ENCODE measurements around the gene YJEFN3. TPM values are rescaled to one million over a fixed set of nuclear protein-coding genes. Genes with fewer than 3 reads are reported as not detected.

Gene YJEFN3
- total and polyA plus RNA-seq, 4 donors = 0.19 to 0.88 (median 0.63) TPM

- H3K9me3 ChIP-seq (ENCODE audit: control insufficient read depth in 4 of 4, low read length in 3 of 4) = no peaks in the 10 kb centered on the region
Measured at GRCh38 chr19:19553670-19554069, 25.0 kb downstream of the YJEFN3 start.

GRCh38 chr19:19554074-19555023 lies 25.6 kb downstream of the YJEFN3 start:
- Histone ChIP-seq H3K36me3 (ENCODE audit: control insufficient read depth in 4 of 4, insufficient read depth in 3 of 4, low read depth in 1 of 4, low read length in 3 of 4) (no peaks in the 10 kb centered on the region), H3K9ac (ENCODE audit: low read depth in 1 of 2, low read length in 2 of 2) (no peak overlapping the region), H3K9me3 (ENCODE audit: control insufficient read depth in 4 of 4, low read length in 3 of 4) (no peaks in the 10 kb centered on the region), H3K4me3 (ENCODE audit: low read depth in 1 of 3, low read length in 3 of 3) (no peak overlapping the region), H3K27ac (ENCODE audit: low read depth in 1 of 2, low read length in 2 of 2) (no peak overlapping the region), H3K4me1 (ENCODE audit: control insufficient read depth in 4 of 4, insufficient read depth in 4 of 4, low read length in 3 of 4) (no peaks in the 10 kb centered on the region), H3K27me3 (ENCODE audit: control insufficient read depth in 4 of 4, insufficient read depth in 4 of 4, low read length in 3 of 4) (no peaks in the 10 kb centered on the region)
- WGBS = 69% methylated on average over 34 of the region's 34 CpGs
- peak; percentile 59 for DNase-seq (ENCODE audit: low spot score)
- no peak for TF ChIP-seq MAX (IDR thresholded peaks at IDR 0.05)
- TF ChIP-seq RAD21 (IDR thresholded peaks at IDR 0.05) = peak in 1 of 2 donors; percentile 56
- peak; percentile 54 for TF ChIP-seq CTCF (IDR thresholded peaks at IDR 0.05; ENCODE audit: low read depth, low read length, missing input control)
- TF ChIP-seq RXRA (IDR thresholded peaks at IDR 0.05) = no peak
- no peak for TF ChIP-seq NR2F2 (IDR thresholded peaks at IDR 0.05)

More at GRCh38 chr19:19553670-19554069, 25.0 kb downstream of the YJEFN3 start:
- H3K27me3 ChIP-seq (ENCODE audit: control insufficient read depth in 4 of 4, insufficient read depth in 4 of 4, low read length in 3 of 4) = peaks cover 0 to 5% (median 0%) of the 10 kb centered on the region in 4 donors
- H3K36me3 ChIP-seq (ENCODE audit: control insufficient read depth in 4 of 4, insufficient read depth in 3 of 4, low read depth in 1 of 4, low read length in 3 of 4) = no peaks in the 10 kb centered on the region
- no peaks in the 10 kb centered on the region for H3K4me1 ChIP-seq (ENCODE audit: control insufficient read depth in 4 of 4, insufficient read depth in 4 of 4, low read length in 3 of 4)
- DNase-seq (ENCODE audit: low spot score) = no peak
- H3K4me3 ChIP-seq (ENCODE audit: low read depth in 1 of 3, low read length in 3 of 3) = no peak overlapping the region
- no peak overlapping the region for H3K27ac ChIP-seq (ENCODE audit: low read depth in 1 of 2, low read length in 2 of 2)
- no peak for TF ChIP-seq MAX (IDR thresholded peaks at IDR 0.05)
- TF ChIP-seq RAD21 (IDR thresholded peaks at IDR 0.05) = no peak
- no peak for TF ChIP-seq TAF1 (conservative IDR thresholded peaks at IDR 0.05)
- TF ChIP-seq EGR1 (IDR thresholded peaks at IDR 0.05; ENCODE audit: low read depth in 2 of 2) = no peak
- TF ChIP-seq YY1 (IDR thresholded peaks at IDR 0.05) = no peak
- TF ChIP-seq FOXA2 (IDR thresholded peaks at IDR 0.05) = no peak
- TF ChIP-seq ATF3 (IDR thresholded peaks at IDR 0.05) = no peak
- no peak for TF ChIP-seq ZBTB33 (IDR thresholded peaks at IDR 0.05)
- TF ChIP-seq RXRA (IDR thresholded peaks at IDR 0.05) = no peak
- no peak for TF ChIP-seq SP1 (IDR thresholded peaks at IDR 0.05)
- TF ChIP-seq GABPA (IDR thresholded peaks at IDR 0.05 in 1 of 2, conservative IDR thresholded peaks at IDR 0.05 in 1 of 2) = no peak
- WGBS = 86% methylated on average over 10 of the region's 10 CpGs
- no peak overlapping the region for H3K9ac ChIP-seq (ENCODE audit: low read depth in 1 of 2, low read length in 2 of 2)
